Measurements from ENCODE around the gene SSR1. TPM values are rescaled to one million over a fixed set of nuclear protein-coding genes. Genes with fewer than 3 reads are reported as not detected.
"Not testable (repeated sequence)": the region's sequence is repeated elsewhere in the genome, so short reads cannot be mapped to it uniquely, and the experiment has no call there.

Gene SSR1
- total and polyA plus RNA-seq, 4 donors: 43.6 to 115 (median 79.9) TPM

- Histone ChIP-seq H3K4me3 (ENCODE audit: low read depth in 1 of 3, low read length in 3 of 3) (no peak overlapping the region), H3K9me3 (ENCODE audit: control insufficient read depth in 4 of 4, low read length in 3 of 4) (no peaks in the 10 kb centered on the region), H3K36me3 (ENCODE audit: control insufficient read depth in 4 of 4, insufficient read depth in 3 of 4, low read depth in 1 of 4, low read length in 3 of 4) (no peaks in the 10 kb centered on the region), H3K4me1 (ENCODE audit: control insufficient read depth in 4 of 4, insufficient read depth in 4 of 4, low read length in 3 of 4) (peaks cover 3 to 15% (median 8%) of the 10 kb centered on the region in 4 donors), H3K27me3 (ENCODE audit: control insufficient read depth in 4 of 4, insufficient read depth in 4 of 4, low read length in 3 of 4) (no peaks in the 10 kb centered on the region), H3K27ac (ENCODE audit: low read depth in 1 of 2, low read length in 2 of 2) (peak overlapping the region in 1 of 2 donors; percentile 49), H3K9ac (ENCODE audit: low read depth in 1 of 2, low read length in 2 of 2) (no peak overlapping the region)
- TF ChIP-seq ATF3 (IDR thresholded peaks at IDR 0.05) (no peak), RXRA (IDR thresholded peaks at IDR 0.05) (no peak), RAD21 (IDR thresholded peaks at IDR 0.05) (no peak), SP1 (IDR thresholded peaks at IDR 0.05) (no peak), FOXA1 (IDR thresholded peaks at IDR 0.05) (no peak), ZBTB33 (IDR thresholded peaks at IDR 0.05) (no peak), EGR1 (IDR thresholded peaks at IDR 0.05; ENCODE audit: low read depth in 2 of 2) (no peak), FOXA2 (IDR thresholded peaks at IDR 0.05) (no peak), GABPA (IDR thresholded peaks at IDR 0.05 in 1 of 2, conservative IDR thresholded peaks at IDR 0.05 in 1 of 2) (no peak), REST (IDR thresholded peaks at IDR 0.05) (no peak), TAF1 (conservative IDR thresholded peaks at IDR 0.05) (no peak), JUND (IDR thresholded peaks at IDR 0.05) (no peak), NR2F2 (IDR thresholded peaks at IDR 0.05) (no peak)
- 91% methylated on average over 6 of the region's 6 CpGs for WGBS
- DNase-seq (ENCODE audit: low spot score): no peak
Measured at GRCh38 chr6:7315948-7316365, 3.0 kb upstream of the SSR1 start.

- H3K4me3 ChIP-seq (ENCODE audit: low read depth in 1 of 3, low read length in 3 of 3); H3K36me3 ChIP-seq (ENCODE audit: control insufficient read depth in 4 of 4, insufficient read depth in 3 of 4, low read depth in 1 of 4, low read length in 3 of 4); H3K27me3 ChIP-seq (ENCODE audit: control insufficient read depth in 4 of 4, insufficient read depth in 4 of 4, low read length in 3 of 4); DNase-seq (ENCODE audit: low spot score); H3K9me3 ChIP-seq (ENCODE audit: control insufficient read depth in 4 of 4, low read length in 3 of 4); H3K27ac ChIP-seq (ENCODE audit: low read depth in 1 of 2, low read length in 2 of 2); H3K9ac ChIP-seq (ENCODE audit: low read depth in 1 of 2, low read length in 2 of 2): not testable (repeated sequence)
- WGBS: 97% methylated on average over 34 of the region's 34 CpGs
- peaks cover 5 to 16% (median 8%) of the 10 kb centered on the region in 4 donors for H3K4me1 ChIP-seq (ENCODE audit: control insufficient read depth in 4 of 4, insufficient read depth in 4 of 4, low read length in 3 of 4)
Measured at GRCh38 chr6:7315087-7315947, 2.3 kb upstream of the SSR1 start.

Data from liver (tissue), 9 donors.